HL-60 (cell line): Measurements from ENCODE around the gene MPEG1.

Experiments
- POLR2AphosphoS5 ChIP-seq: IDR thresholded peaks from 2 replicates; pipeline ENCODE4 v1.6.1; 2012; ENCODE audit warnings: low read depth
- TF ChIP-seq, protein P1 (sequence below): IDR thresholded peaks from one replicate; pipeline ENCODE4 v1.5.1; 2011; ENCODE audit warnings: low read length, control low read depth, inconsistent platforms; ENCODE audit not compliant: insufficient read depth
- TF ChIP-seq, protein P2 (sequence below): IDR thresholded peaks from 2 replicates; pipeline ENCODE4 v1.6.1; 2012; ENCODE audit warnings: low read depth; ENCODE audit not compliant: insufficient replicate concordance

DNA sequence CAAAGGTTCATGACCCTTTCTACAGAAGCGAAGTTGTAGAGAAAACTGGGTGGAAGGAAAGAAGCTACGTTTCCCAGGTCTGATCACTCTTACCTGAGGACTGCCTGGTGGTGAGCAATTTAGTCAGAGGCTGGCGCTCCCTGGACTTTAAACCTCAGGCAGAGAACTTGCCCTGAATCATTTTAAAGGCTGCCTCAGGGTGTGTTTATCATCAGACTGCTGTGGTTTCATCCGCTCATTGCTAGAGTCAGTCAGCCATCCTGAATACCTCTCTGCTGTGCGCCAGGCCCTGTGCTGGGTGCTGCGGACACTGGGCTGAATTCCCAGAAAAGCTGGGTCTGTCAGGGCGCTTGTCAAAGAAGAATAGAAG, 38.1 kb downstream of the MPEG1 start:
- TF ChIP-seq, protein P1, sequence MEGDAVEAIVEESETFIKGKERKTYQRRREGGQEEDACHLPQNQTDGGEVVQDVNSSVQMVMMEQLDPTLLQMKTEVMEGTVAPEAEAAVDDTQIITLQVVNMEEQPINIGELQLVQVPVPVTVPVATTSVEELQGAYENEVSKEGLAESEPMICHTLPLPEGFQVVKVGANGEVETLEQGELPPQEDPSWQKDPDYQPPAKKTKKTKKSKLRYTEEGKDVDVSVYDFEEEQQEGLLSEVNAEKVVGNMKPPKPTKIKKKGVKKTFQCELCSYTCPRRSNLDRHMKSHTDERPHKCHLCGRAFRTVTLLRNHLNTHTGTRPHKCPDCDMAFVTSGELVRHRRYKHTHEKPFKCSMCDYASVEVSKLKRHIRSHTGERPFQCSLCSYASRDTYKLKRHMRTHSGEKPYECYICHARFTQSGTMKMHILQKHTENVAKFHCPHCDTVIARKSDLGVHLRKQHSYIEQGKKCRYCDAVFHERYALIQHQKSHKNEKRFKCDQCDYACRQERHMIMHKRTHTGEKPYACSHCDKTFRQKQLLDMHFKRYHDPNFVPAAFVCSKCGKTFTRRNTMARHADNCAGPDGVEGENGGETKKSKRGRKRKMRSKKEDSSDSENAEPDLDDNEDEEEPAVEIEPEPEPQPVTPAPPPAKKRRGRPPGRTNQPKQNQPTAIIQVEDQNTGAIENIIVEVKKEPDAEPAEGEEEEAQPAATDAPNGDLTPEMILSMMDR, result no peak
- TF ChIP-seq, protein P2, sequence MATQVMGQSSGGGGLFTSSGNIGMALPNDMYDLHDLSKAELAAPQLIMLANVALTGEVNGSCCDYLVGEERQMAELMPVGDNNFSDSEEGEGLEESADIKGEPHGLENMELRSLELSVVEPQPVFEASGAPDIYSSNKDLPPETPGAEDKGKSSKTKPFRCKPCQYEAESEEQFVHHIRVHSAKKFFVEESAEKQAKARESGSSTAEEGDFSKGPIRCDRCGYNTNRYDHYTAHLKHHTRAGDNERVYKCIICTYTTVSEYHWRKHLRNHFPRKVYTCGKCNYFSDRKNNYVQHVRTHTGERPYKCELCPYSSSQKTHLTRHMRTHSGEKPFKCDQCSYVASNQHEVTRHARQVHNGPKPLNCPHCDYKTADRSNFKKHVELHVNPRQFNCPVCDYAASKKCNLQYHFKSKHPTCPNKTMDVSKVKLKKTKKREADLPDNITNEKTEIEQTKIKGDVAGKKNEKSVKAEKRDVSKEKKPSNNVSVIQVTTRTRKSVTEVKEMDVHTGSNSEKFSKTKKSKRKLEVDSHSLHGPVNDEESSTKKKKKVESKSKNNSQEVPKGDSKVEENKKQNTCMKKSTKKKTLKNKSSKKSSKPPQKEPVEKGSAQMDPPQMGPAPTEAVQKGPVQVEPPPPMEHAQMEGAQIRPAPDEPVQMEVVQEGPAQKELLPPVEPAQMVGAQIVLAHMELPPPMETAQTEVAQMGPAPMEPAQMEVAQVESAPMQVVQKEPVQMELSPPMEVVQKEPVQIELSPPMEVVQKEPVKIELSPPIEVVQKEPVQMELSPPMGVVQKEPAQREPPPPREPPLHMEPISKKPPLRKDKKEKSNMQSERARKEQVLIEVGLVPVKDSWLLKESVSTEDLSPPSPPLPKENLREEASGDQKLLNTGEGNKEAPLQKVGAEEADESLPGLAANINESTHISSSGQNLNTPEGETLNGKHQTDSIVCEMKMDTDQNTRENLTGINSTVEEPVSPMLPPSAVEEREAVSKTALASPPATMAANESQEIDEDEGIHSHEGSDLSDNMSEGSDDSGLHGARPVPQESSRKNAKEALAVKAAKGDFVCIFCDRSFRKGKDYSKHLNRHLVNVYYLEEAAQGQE, result no peak
- no peak for TF ChIP-seq POLR2AphosphoS5
